NCI-H2171 treated with DMSO at 0.1 percent for 48 hours (cell line): ENCODE data around the gene C1QTNF6.

Experiments used
- DNase-seq: peaks from one replicate; lab custom pipeline; 2025; lab: John Stamatoyannopoulos, UW

Gene C1QTNF6

DNA sequence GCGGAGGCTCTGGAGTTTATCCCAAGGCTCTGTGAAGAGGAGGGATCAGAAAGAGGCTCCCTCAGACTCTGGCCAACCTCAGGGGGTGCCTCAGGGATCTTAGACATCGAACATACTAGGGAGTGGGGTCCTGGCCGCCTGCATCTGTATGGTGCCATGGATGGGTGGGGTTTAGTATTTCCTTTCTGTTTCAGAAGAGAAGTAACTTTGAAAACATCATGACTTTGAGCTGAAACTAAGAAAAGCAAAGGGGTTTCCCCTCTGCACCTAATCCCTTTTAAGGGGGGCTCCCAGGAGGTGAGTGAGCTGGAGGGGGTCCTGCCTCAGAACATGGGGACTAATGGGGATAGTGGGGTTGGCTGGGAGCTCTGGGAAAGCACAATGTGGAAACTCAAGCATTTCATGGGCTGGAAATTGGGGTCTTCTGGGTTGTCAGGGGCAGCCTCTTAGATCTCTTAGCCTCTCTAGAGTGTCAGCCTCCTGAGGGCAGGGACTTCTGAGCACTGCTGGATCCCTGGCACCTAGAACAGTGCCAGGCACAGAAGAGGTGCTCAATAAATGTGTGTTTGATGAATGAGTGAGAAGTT, 36.0 kb upstream of the C1QTNF6 start:
- DNase-seq: no peak

DNA sequence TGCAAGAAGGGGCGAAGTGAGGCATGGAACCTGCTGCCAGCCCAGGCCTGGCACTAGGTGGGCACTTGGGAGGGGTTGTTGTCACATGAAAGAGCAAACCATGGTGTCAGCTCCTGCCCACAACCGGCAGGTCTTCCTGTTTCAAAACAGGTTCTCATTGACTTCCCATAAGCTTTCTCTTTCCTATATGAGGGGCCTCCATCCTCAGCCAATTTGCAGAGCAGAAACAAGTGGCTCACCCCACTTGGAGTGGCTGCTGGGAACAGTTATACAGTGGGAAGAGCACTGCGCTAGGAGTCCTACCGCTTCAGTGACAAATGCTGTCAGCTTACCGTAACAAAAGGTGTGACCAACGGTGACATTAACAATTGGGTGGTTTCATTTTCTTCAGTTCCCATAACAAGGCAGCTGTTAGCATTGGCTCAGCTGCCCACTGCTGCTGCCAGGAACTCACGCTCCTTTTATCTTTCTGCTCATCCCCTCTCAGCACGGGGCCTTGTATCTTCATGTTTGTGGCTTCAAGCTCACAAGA, 34.5 kb upstream of the C1QTNF6 start:
- no peak for DNase-seq

DNA sequence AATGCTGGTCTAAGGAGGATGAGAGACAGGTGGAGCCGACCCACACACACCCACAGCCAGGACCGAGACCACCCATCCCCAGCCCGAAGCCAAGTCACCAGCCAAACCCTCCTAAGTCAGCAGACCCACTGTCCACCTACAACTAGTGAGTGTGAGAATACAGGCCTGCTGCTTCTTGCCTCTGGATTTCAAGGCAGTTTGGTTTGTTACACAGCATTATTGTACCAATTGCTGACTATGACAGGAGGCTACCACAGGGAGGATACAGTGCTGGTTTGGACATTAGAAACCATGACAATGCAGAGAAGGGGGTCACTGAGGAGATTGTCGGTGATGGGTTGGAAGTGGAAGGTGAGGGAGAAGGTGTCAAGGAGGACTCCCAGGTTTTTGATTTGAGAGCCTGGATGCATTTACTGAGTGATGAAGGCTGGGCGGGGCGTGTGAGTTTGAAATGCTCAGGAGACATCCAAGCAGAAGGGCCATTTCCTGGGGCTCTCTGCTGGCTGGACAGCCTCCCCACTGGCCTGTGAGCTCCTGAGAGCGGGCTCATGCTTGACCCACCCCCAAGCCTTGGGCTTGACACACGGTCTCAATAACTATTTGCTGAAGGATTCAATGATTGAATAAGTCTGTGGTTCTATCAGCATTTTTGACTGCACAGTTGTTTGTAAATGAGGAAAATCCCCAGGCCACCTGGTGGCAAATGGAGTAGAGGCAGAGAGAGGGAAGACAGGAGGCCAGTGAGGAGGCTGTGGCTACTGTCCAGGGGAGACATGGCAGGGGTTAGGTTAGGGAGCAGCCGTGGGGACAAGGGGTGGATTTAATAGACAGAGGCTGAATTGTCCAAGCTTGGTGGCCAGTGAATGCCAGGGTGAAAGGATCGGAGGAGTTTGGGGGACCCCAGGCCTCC, 33.6 kb upstream of the C1QTNF6 start:
- no peak for DNase-seq

DNA sequence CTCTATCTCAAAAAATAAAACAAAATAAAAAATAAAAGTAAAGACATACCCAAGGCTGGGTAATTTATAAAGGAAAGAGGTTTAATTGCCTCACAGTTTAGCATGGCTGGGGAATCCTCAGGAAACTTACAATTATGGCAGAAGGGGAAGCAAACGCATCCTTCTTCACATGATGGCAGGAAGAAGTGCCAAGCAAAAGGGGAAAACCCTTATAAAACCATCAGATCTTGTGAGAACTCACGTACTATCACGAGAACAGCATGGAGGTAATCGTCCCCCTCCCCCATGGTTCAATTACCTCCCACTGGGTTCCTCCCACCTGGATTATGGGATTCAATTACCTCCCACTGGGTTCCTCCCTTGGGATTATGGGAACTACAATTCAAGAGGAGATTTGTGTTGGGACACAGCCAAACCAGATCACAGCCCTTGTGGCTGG, 32.5 kb upstream of the C1QTNF6 start:
- peak; percentile 42 for DNase-seq

DNA sequence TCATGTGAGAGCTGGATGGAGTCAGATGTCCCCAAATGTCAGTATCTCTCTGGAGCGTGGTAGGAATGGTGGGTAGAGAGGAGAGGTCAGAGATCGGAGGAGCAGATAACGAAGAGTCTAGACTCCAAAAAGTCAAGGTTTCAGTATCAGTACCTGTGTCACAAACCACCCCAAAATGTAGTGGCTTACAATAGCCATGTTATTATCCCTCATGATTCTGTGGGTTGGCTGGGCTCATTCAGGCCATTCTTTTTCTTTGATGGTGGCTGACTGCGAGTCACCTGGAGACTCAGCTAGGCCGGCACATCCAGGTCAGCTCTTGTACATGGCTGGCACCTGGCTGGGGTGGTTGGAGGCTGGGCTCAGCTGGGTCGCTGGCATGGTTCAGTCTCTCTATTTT, 31.5 kb upstream of the C1QTNF6 start:
- no peak for DNase-seq

DNA sequence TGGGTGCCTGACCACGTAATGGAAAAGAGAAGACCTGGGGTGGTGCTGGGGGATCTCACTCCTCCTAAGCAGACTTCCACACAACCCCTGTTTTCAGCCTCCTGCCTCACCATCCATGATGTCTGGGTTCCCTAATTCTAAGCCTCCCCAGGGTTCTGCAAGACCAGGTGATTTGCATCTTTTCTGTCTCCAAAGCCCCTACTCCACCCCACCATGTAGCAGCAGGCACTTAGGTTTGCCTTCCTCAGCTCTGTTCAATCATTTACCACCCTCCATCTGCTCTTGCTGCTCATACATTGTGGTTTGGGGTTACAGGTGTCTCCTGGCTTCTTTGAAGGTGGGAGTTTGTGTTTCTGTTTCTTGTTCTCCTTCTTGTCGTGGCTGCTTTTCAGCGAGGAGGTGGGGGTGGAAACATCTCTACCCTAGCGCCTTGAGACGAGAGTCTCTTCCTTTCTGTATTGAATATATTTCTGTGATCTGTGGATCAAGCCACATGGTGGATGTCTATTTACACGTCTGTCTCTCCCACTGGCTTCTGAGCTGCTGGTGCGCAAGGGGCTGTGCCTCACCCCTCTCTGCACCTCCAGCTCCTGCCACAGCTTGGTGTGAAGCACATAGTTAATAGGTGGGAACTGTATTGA, 30.8 kb upstream of the C1QTNF6 start:
- peak; percentile 34 for DNase-seq

DNA sequence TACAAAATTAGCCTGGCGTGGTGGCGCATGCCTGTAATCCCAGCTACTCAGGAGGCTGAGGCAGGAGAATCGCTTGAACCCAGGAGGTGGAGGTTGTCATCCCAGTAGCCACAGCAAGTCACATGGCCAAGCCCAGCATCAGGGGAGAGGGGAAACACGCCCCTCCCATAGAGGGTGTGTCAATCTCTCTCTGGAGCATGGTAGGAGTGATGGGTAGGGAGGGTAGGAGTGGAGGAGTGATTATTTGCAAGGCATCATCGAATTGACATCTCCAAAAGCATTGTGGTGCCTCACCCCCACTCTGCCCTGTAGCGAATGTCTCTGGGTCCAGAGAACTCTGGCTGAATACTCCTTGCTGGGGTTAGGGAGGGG, 30.3 kb upstream of the C1QTNF6 start:
- DNase-seq: no peak

DNA sequence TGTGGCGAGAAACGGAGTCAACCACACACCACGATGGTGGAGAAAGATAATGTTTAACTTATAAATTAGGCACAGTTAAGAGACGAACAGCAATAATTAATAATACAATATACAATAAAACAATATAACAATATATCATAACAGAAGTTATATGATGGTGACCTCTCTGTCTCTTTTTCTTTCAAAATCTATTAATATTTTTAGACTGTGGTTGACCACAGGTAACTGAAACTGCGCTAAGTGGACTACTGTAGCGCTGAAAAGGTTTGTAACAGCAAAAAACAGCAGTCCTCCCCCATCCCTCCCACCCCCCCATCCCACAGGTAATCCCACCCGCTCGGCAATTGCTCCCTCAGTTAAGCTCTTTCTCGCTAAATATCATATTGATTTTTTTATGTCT, 27.8 kb upstream of the C1QTNF6 start:
- DNase-seq: no peak

DNA sequence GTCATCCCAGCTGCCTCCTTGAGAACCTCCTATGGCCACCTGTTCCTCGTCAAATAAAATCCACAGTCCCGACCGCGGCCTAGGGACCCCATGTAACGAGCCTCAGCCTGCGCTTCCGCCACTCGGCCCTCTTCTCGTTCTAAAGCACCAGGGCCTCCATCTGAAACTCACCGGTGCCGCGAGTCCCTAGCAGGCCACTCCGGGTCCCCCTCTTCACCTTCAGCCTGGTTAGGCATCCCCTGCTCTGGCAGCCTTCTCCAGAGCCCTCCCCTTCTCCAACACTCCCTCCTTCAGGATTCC, 26.6 kb upstream of the C1QTNF6 start:
- DNase-seq: no peak

DNA sequence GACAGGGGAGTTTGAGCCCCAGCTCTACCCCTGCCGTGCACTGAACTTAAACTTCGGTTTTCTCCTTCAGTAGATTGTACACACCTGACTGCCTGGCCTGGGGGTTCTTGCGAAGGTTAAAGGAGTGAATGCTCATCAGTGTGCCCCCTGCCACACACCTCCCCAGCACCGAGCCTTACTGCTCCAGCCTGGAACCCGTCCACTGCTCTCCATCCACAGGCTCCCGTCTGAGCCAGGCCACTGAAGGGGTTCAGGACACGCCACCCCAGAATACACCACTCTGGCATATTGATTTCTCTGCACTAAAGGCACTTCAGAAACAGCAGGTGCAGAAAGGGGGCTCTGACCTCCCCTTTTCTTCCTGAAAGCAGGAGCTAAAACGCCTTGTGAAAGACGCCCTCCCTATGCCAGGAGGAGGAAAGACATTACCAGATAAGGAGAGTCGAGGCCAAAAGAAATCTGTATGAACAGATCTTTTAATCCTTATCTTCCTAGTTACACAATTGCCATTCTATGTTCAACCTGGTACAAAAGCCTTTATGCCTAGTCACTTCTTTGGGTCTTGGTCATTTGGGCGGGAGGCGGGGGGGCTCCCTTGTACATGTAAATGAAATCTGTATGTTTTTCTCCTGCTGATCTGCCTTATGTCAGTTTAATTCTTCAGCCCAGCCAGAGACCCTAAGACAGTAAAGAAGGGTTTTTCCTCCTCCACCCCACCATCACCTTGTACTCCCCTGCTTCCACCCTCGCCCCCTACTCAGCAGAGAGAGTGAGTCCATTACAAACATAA, 26.1 kb upstream of the C1QTNF6 start:
- DNase-seq: no peak

DNA sequence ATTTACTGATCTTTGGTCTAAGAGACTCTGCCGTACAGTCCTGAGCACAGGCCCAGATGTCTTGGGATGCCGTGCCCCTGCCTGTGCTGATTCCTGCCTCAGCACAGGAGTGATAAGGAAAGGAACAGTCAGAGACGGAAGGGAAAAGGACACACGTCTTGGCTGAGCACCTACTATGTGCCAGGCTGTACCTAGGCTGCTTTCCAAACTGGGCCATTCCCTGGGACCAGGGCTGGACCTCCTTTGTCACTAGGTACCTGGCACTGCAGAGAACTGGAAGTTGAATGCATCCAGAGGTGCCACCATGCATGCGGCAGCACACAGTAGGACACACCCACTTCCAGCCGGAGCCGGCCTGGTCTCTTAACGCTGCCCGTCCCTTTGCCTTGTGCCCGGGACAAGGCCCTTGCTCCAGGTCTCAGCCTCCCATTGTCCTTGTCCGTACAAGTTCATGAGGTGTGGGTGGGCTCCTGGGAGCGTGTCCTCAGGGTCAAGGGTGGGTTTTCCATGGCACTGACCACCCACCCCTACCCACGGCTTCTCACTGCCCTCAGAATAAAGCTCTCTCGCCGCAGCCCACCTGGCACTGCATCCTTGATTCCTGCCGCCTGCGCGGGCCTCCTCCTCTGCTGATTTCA, 25.3 kb upstream of the C1QTNF6 start:
- DNase-seq: no peak

DNA sequence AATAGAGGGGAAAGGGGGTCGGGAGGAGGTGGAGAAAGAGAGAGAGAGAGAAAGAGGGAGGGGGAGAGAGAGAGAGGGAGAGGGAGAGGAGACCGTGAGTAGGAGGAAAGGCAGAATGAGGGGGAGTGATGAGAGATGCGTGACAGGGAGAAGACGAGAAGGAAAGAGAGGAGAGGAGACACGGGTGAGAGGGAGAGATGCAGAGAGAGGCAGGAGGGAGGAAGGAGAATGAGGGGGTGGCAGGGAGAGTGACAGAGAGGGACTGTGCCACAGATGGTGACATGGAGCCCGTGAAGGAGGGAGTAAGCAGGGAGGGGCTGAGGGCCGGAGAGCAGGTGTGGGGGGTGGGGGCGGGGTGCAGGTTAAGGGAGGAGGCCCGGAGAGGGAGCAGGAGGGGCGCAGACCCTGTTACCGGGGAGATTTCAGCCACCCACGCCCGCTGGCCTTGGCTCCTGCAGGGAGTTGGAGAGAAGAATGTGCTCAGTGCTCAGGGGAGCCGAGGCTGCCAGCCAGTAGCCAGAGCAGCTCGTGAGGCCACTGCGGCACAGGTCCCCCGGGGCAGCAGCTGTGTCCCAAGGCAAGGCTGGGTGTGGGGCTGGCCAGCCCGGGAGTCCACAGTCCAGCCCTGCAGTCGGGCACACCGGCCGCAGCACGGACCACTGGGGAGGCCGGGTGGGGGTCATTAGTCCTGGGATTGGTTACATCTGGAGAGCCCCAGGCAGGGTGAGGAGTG, 24.3 kb upstream of the C1QTNF6 start, which contains the start of gene SSTR3:
Gene SSTR3 (minus strand): TSS at position 304 of the 733 bp plus-strand sequence. CDS start 4,674 bp downstream, outside the sequence.
- DNase-seq: peak; percentile 86

DNA sequence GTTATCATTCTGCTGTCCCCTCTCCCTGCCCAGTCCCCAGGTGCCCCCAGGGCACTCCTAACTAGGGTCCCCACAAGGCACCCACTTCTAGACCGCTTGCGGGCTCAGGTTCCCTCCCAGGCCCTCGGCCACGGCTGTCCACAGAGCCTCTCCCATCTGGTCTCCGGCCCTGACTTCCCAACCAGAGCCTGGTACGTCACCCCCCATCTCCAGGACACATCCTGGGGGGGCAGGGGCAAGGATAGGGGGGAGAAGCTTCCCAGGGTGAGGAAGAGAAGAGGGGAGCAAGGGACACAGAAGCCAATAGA, 23.8 kb upstream of the C1QTNF6 start:
- no peak for DNase-seq

DNA sequence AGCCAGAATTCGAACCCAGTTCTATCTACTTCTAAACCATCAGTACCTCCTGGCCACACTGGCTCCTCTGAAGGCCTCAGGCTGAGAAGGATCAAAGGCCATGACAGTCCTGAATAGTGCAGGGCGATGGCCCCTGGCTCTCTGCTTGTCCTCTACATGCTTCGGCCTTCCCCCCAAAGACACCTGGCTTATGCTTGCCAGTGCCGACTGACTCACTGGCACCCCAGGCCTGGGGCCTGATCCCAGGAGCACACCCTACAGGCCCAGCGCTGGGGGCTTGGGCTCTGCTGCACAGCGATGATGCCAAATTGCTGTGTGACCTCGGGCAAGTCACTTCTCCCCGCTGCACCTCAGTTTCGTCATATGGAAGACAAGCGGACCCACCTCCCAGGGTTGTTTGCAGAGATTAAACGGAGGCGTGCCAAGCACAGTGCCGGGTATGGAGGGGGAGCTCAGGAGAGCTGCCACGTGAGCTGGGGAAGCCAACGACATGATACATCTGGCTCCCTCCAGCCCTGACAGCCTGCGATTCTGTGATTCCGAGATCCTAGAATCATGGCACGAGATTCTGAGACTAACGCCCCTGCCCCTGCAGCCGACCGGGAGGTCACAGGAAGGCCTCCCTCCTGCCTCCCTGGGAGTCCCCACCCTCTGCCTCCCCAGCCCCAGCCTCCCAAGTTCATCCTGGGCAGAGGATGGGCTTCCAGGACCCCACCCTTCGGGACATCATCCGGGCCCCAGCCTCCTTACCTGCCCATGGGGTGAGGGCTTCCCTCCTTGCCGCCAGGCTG, 23.2 kb upstream of the C1QTNF6 start:
- no peak for DNase-seq

DNA sequence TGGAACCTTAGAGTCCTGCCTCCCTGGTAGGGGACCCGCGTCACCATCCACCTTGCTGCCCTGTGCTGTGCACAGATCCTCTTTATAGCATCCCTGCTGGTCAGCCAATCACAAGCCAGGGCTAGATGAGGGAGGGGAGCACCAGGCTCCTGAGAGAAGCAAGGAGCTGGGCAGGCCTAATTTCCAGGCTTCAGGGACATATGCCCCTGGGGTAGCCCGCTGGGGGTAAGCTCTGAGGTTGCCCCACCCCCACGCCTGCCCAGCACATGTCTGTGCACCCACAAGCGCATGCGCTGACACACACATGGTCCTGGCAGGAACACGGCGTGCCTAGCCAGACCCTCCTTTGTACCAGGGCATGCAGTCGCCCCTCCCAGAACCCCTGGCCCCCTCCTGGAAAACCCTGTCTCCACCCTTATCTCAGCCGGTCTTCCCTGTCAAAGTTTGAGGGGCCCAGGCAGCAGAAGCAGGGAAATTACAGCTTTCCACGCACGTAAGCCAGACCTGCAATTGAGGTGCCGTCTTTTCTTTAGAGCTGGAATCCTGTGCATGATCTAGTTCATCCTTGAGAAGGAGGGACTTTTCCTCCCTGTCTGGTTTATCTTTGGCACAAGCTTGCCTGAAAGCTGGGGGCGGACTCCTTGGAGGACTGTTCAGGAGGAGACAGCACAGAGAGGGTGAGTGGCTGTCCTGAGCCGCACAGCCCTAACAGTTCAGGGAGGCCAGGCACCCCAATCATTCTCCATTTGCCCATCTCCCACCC, 22.2 kb upstream of the C1QTNF6 start:
- no peak for DNase-seq

DNA sequence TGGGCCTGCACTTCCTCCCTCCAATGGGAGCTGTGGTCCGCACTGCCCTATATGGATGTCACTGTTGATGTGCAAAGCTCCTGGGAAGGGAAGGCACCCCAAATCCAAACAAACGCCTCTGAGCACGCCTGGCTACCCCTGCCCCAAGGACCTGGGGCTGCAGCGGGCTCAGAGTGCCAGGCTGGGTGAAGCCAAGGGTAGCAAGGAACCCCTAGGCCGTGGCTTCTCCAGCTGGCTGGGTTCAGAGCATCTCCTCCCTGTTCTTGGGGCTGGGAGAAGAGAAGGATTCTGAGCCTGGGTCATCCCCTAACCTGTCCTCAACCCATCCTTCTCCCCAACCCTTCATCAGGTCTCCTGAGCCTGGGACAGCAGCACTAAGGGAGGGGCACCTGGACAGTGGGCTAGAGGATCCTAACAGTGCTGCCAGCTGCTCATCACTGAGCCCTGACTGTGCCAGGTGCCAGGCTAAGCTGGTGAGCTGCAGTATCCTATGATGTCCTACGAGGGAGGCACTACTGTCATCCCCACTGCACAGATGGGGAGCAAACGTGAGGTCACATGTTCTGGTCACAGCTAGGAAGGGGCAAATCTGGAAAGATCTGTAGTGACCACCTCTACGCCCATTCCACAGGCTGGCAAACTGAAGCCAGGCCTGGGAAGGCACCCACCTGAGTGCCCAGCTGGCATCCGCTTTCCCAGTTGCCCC, 21.2 kb upstream of the C1QTNF6 start:
- no peak for DNase-seq

DNA sequence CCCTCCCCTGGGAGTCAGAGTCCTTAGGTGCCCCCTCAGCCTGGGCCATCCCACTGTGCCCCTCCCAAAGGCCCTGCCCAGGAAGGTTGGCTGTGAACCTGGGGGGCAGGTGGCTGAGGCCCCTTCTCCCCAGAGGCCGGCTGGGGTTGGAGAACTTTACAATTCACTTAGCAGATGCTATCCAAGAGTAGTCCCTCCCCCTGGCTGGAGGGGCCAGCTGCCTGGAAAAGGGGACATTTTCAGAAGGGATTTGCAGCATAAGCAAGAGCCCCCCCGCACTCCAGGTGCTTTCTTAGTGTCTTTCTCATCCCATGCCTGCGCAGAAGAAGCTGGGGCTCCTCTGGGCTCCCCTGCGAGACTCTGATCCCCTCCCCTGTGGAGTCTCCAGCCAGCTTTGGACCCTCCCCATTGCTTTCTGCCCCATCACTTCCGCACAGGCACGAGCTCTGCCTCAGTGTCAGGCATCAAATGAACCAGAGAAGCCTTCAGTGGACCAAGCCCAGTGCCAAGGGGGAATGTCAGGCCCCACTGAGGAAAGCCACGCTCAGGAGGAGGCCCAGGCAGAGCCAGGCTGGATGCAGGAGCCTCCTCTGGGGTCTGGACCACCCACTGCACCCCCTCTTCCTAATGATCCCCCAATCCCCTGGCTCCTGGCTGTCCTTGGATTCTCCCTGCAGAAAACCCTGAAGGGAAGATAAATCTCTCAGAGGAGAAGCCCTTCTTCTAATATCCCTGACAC, 20.5 kb upstream of the C1QTNF6 start:
- DNase-seq: no peak

DNA sequence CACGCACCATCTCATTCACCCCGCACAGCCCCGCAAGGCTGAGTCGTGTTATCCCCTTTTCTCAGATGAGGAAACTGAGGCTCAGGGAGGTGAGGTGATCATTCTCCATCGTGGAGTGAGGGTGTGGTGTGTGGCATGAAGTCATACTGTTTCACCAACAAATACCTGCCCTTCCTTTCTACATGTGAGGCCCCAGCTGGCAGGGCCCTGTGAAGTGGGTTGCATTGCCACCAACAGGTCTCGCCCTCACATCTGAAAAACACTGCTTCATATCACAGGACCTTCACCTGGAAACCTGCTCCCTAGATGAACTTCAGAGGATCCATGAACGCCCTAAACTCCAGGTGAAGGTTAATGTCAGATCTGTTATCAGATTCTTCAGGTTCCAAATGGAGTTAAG, 19.9 kb upstream of the C1QTNF6 start:
- no peak for DNase-seq
